Subcutaneous abdominal adipose tissue (tissue), 5 donors: ENCODE measurements around the gene C12orf57.

Source experiments
- H3K27ac ChIP-seq: one replicate; pipeline ENCODE4 v1.7.0; 2013; ENCODE audit warnings: low read depth, mild to moderate bottlenecking, inconsistent platforms, low read length, moderate library complexity
- H3K27me3 ChIP-seq, 5 donors: one replicate each; pipeline ENCODE4 v1.7.0; 2013; ENCODE audit warnings: low read length in 5 of 5, inconsistent platforms in 1 of 5; ENCODE audit not compliant: control insufficient read depth in 5 of 5, insufficient read depth in 4 of 5
- H3K36me3 ChIP-seq, 5 donors: one replicate each; pipeline ENCODE4 v1.7.0; 2013; ENCODE audit warnings: low read length in 5 of 5; ENCODE audit not compliant: control insufficient read depth in 5 of 5, insufficient read depth in 5 of 5
- H3K4me1 ChIP-seq, 5 donors: one replicate each; pipeline ENCODE4 v1.7.0; 2013; ENCODE audit warnings: low read length in 5 of 5, mild to moderate bottlenecking in 3 of 5, moderate library complexity in 1 of 5; ENCODE audit not compliant: control insufficient read depth in 5 of 5, insufficient read depth in 5 of 5
- H3K4me3 ChIP-seq, 5 donors: one replicate each; pipeline ENCODE4 v1.7.0; 2013; ENCODE audit warnings: low read length in 5 of 5, low read depth in 1 of 5
- H3K9ac ChIP-seq, 5 donors: one replicate each; pipeline ENCODE4 v1.7.0; 2013; ENCODE audit warnings: low read length in 5 of 5, mild to moderate bottlenecking in 4 of 5, moderate library complexity in 3 of 5
- H3K9me3 ChIP-seq, 5 donors: one replicate each; pipeline ENCODE4 v1.7.0; 2013; ENCODE audit warnings: low read length in 5 of 5; ENCODE audit not compliant: control insufficient read depth in 5 of 5
- donor health status: healthy.
- donor health status: healthy.
- donor health status: healthy.
- donor health status: healthy.
- donor health status: healthy.

The C12orf57 gene

DNA sequence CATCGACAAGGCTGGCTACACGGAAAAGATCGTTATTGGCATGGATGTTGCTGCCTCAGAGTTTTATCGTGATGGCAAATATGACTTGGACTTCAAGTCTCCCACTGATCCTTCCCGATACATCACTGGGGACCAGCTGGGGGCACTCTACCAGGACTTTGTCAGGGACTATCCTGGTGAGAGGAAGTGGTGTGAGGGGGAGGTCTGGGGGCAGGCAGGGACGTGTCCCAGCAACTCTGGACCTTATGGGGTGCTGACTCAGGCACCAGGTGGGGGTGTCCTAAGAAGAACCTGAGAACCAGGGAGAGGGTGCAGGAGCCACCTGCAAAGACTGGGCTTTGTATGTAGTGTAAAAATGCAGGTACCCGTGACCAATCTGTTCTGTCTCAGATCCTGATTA is 24.2 kb upstream of the C12orf57 start:
- no peak overlapping the region for H3K27ac ChIP-seq
- H3K4me1 ChIP-seq, result peaks cover 3 to 31% (median 16%) of the 10 kb centered on the region in 5 donors
- H3K36me3 ChIP-seq, result peaks cover 0 to 7% (median 0%) of the 10 kb centered on the region in 5 donors
- H3K4me3 ChIP-seq, result no peak overlapping the region
- peaks cover 9 to 21% (median 19%) of the 10 kb centered on the region in 5 donors for H3K27me3 ChIP-seq
- no peak overlapping the region for H3K9ac ChIP-seq
- no peaks in the 10 kb centered on the region for H3K9me3 ChIP-seq

DNA sequence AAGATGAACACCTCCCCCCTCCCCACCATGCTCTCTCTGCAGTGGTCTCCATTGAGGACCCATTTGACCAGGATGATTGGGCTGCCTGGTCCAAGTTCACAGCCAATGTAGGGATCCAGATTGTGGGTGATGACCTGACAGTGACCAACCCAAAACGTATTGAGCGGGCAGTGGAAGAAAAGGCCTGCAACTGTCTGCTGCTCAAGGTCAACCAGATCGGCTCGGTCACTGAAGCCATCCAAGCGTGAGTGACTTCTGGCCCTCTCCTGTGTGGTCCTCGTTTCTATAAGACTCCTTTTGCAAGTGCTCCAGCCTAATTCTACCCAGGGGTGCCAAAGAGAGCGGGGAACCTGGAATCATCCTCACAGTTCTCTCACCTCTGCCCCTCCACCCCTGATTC is 22.3 kb upstream of the C12orf57 start:
- Histone ChIP-seq H3K4me1 (peaks cover 9 to 42% (median 29%) of the 10 kb centered on the region in 5 donors), H3K9me3 (no peaks in the 10 kb centered on the region), H3K9ac (no peak overlapping the region), H3K27me3 (peaks cover 0 to 6% (median 3%) of the 10 kb centered on the region in 5 donors), H3K36me3 (peaks cover 0 to 7% (median 0%) of the 10 kb centered on the region in 5 donors), H3K27ac (no peak overlapping the region), H3K4me3 (no peak overlapping the region)

DNA sequence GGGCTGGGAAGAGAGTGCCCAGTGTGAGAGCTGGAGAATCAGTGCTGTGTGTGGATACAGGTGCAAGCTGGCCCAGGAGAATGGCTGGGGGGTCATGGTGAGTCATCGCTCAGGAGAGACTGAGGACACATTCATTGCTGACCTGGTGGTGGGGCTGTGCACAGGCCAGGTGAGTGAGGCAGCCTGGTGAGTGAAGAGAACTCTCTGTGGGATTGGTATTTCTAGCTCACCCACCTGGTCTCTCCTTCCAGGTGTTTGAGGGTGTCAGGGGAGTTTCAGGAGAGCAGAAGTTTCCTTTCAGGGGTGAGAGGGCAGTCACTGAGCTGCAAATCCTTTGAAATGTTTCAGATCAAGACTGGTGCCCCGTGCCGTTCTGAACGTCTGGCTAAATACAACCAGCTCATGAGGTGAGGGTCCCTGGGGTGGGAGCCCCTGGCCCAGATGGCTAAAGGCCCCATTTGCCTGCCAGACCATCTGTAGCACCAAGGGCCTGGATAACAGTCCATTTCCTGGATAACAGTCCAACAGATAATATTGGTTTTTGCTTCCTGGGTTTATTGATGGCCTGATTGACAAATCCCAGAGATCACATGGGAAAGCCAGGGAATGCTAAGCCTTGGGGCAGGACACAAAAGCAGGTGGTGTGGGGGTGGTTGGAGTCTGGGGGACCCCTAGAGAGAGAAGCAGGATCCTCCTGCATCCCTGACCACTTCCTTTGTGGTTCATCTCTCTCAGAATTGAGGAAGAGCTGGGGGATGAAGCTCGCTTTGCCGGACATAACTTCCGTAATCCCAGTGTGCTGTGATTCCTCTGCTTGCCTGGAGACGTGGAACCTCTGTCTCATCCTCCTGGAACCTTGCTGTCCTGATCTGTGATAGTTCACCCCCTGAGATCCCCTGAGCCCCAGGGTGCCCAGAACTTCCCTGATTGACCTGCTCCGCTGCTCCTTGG is 21.6 kb upstream of the C12orf57 start:
- H3K27me3 ChIP-seq, result peaks cover 0 to 4% (median 0%) of the 10 kb centered on the region in 5 donors
- H3K4me1 ChIP-seq, result peaks cover 9 to 49% (median 36%) of the 10 kb centered on the region in 5 donors
- H3K4me3 ChIP-seq, result peak overlapping the region in 2 of 5 donors; percentile 22 to 36
- peaks cover 0 to 5% (median 0%) of the 10 kb centered on the region in 5 donors for H3K36me3 ChIP-seq
- H3K27ac ChIP-seq, result no peak overlapping the region
- H3K9me3 ChIP-seq, result no peaks in the 10 kb centered on the region
- no peak overlapping the region for H3K9ac ChIP-seq

DNA sequence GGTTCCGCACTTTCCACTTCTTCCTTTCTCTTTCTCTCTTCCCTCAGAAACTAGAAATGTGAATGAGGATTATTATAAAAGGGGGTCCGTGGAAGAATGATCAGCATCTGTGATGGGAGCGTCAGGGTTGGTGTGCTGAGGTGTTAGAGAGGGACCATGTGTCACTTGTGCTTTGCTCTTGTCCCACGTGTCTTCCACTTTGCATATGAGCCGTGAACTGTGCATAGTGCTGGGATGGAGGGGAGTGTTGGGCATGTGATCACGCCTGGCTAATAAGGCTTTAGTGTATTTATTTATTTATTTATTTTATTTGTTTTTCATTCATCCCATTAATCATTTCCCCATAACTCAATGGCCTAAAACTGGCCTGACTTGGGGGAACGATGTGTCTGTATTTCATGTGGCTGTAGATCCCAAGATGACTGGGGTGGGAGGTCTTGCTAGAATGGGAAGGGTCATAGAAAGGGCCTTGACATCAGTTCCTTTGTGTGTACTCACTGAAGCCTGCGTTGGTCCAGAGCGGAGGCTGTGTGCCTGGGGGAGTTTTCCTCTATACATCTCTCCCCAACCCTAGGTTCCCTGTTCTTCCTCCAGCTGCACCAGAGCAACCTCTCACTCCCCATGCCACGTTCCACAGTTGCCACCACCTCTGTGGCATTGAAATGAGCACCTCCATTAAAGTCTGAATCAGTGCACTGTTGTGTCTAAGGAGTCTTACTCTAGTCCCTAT is 20.7 kb upstream of the C12orf57 start:
- H3K4me1 ChIP-seq, result peaks cover 9 to 51% (median 37%) of the 10 kb centered on the region in 5 donors
- H3K27me3 ChIP-seq, result peaks cover 0 to 4% (median 0%) of the 10 kb centered on the region in 5 donors
- no peaks in the 10 kb centered on the region for H3K9me3 ChIP-seq
- peaks cover 0 to 5% (median 0%) of the 10 kb centered on the region in 5 donors for H3K36me3 ChIP-seq
- H3K27ac ChIP-seq, result no peak overlapping the region
- no peak overlapping the region for H3K9ac ChIP-seq
- peak overlapping the region in 2 of 5 donors; percentile 22 to 36 for H3K4me3 ChIP-seq

DNA sequence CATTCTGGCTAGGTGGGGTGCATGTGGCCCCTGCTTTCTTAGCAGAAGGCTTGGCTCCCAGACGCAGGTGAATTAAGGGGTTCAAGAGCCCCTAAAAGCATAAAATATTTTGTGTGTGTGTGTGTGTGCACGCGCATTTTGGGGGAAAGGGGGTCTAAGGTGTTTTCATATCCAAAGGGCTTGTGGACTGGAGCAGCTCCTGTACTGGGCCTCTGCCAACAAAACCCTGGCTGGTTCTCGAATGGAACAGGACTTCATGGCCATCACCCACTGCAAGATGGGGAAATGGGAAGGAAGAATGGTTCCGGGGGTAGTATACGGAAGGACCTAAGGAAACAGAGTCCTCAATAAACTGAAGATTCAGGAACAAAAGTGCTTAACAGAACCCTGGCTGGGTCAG is 20.0 kb upstream of the C12orf57 start:
- H3K27me3 ChIP-seq, result peaks cover 0 to 4% (median 0%) of the 10 kb centered on the region in 5 donors
- no peaks in the 10 kb centered on the region for H3K9me3 ChIP-seq
- no peak overlapping the region for H3K9ac ChIP-seq
- peaks cover 0 to 5% (median 0%) of the 10 kb centered on the region in 5 donors for H3K36me3 ChIP-seq
- no peak overlapping the region for H3K27ac ChIP-seq
- H3K4me3 ChIP-seq, result no peak overlapping the region
- peaks cover 9 to 56% (median 41%) of the 10 kb centered on the region in 5 donors for H3K4me1 ChIP-seq

DNA sequence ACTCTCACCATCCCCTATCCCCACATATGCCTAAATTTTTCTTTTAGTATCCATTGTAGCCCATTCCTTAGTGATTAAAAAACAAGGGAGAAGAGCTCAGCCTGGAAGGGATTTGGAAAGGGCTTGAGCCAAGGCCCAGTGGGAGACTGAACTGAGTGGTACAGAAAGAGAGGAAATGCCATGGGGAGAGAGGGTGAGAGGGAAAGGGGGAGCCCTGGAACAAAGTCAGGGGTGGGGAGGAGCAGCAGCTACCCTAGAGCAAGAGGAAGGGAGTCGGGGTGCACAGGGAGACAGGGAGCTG is 18.6 kb upstream of the C12orf57 start:
- peaks cover 0 to 4% (median 0%) of the 10 kb centered on the region in 5 donors for H3K27me3 ChIP-seq
- peak overlapping the region; percentile 96 for H3K27ac ChIP-seq
- H3K4me1 ChIP-seq, result peaks cover 14 to 69% (median 54%) of the 10 kb centered on the region in 5 donors
- H3K9me3 ChIP-seq, result no peaks in the 10 kb centered on the region
- peak overlapping the region in 4 of 5 donors; percentile 7 to 92 (median 68) for H3K9ac ChIP-seq
- peaks cover 0 to 3% (median 0%) of the 10 kb centered on the region in 5 donors for H3K36me3 ChIP-seq
- peak overlapping the region in 3 of 5 donors; percentile 5 to 56 (median 26) for H3K4me3 ChIP-seq

DNA sequence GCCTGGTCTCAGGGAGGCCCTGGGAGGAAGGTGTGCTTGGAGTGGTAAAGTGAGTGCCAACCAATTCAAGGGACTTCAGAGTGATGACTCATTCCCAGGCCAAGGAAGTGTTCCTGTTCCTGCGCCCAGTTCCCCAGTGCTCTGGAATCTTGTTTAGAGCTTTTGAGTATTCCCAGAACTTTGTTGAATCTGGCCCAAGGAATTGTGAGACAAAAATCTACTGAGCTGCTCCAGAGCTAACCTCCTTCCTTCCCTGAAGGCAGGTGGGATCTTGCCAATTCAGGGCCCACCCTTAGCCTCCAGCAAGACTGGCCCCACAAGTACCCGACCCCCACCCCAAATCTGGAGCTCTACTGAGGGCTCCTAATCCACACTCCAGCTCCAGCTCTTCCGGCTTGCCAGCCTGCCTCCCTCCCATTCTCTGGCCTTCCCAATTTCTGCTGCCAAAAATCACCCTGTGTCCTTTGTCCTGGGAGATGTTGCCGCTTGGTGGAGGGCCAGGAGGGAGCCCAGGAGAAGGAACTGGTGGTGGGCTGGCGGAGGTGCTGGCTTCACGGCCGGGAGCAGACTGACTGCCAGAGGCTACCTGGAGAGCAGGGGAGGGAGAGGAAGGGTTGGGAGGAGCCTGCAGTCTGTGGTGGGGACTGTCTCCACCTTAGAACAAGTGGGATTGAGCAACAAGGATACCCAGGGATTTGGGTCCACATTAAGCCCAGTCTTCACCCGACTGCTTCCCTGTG is 18.1 kb upstream of the C12orf57 start:
- H3K27ac ChIP-seq, result peak overlapping the region; percentile 96
- H3K4me3 ChIP-seq, result peak overlapping the region; percentile 7 to 77 (median 56)
- H3K36me3 ChIP-seq, result peaks cover 0 to 3% (median 0%) of the 10 kb centered on the region in 5 donors
- peaks cover 14 to 72% (median 58%) of the 10 kb centered on the region in 5 donors for H3K4me1 ChIP-seq
- peak overlapping the region; percentile 7 to 92 (median 66) for H3K9ac ChIP-seq
- no peaks in the 10 kb centered on the region for H3K9me3 ChIP-seq
- peaks cover 0 to 4% (median 0%) of the 10 kb centered on the region in 5 donors for H3K27me3 ChIP-seq

DNA sequence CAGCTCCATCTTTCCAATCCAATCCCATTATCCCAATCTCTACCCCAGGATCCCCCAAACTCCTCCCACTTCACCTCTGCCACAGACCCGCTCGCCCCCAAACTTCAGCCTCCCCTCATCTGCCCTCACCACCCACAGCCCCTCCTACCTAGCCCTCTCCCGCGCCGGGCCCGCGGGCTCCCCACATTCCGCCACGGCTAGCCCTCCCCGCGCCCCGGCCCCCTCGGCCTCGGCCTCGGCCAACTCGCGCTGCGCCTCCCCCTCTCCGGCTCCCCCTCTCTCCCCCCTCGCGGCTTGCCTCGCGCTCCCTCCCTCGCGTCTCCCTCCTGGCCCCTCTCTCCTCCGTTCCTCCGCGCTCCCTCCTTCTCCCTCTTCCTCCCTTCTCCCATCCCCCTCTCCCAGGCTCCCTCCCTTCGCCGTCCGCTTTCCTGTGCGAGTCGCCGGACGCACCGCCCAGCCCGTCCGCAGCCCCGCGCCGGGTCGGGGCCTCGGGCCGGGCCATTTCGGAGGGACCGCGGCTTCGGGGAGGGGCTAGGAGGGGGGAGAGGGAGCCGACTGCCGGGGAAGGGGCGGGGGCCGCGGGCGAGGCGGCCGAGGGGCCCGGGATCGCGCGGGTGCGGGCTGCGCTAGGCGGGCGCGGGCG is 16.3 kb upstream of the C12orf57 start, which contains the start of gene ATN1:
TSS of gene ATN1 (plus strand) at position 581 of the 643 bp plus-strand sequence. CDS start 6,043 bp downstream, outside the sequence.
- Histone ChIP-seq H3K36me3 (no peaks in the 10 kb centered on the region), H3K4me3 (peak within 1 kb of the TSS; percentile 77 to 96 (median 86)), H3K9ac (peak within 1 kb of the TSS; percentile 82 to 99 (median 96)), H3K9me3 (no peaks in the 10 kb centered on the region), H3K4me1 (peaks cover 14 to 78% (median 70%) of the 10 kb centered on the region in 5 donors), H3K27ac (peak within 1 kb of the TSS; percentile 99), H3K27me3 (peaks cover 0 to under 1% (median 0%) of the 10 kb centered on the region in 5 donors)
